ENCODE data around the gene ARAP1. TPM values are rescaled to one million over a fixed set of nuclear protein-coding genes. Genes with fewer than 3 reads are reported as not detected.

The ARAP1 gene
- total and polyA plus RNA-seq, 7 experiments from 2014 or later: 30.4 to 317 (median 132) TPM

DNA sequence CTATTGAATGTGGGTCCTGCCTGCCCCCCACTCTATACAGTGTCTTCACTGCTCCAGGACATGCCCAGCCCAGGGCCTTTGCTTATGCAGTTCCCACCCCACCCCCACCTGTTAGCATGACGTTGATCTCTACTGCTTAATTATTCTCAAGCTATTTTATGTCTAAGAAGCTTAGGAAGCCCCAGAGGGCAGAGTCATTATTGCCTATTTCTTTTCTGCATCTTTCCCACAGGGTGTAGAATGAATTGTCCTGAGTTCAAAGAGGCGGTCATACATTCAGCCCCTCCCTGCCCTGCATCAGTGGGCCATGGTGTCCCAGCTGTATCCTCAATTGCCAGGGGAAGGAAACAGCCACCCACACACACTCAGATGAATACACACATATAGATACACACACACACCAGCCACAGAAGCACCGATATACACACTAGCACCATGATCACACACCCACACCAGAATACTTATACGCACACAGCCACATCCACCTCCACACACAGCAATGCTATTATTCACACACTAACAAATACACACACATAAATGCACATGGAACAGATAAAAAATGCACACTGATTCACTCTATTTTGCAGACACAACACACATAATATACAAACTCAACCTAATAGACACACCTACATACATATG is 79.5 kb downstream of the ARAP1 start:
- DNase-seq (no peak), ATAC-seq (no peak)
- Mint-ChIP-seq H3K27ac (no peak overlapping the region), H3K4me1 (peaks cover 11 to 34% (median 22%) of the 10 kb centered on the region in 7 donors), H3K36me3 (no peaks in the 10 kb centered on the region), H3K9me3 (peaks cover 0 to 11% (median under 1%) of the 10 kb centered on the region in 11 donors), H3K4me3 (no peak overlapping the region), H3K27me3 (peaks cover 42 to 75% (median 61%) of the 10 kb centered on the region in 5 donors)
- Histone ChIP-seq H3K27ac (ENCODE audit: low read depth, low read length) (no peak overlapping the region), H3K4me3 (ENCODE audit: low read length) (no peak overlapping the region), H3K27me3 (ENCODE audit: control insufficient read depth in 2 of 2, insufficient read depth in 2 of 2, low read length in 2 of 2) (peaks cover 8 to 22% of the 10 kb centered on the region in 2 donors), H3K9me3 (ENCODE audit: control insufficient read depth in 2 of 3, low read length in 3 of 3) (peaks cover 0 to under 1% (median 0%) of the 10 kb centered on the region in 3 experiments), H3K4me1 (ENCODE audit: control insufficient read depth in 2 of 2, insufficient read depth in 2 of 2, low read length in 2 of 2) (peaks cover 5% of the 10 kb centered on the region in 2 donors), H3K36me3 (ENCODE audit: control insufficient read depth in 2 of 3, insufficient read depth in 3 of 3, low read length in 3 of 3) (no peaks in the 10 kb centered on the region)
- intact Hi-C loops (cut with micrococcal nuclease): no loop called here
- ChIA-PET CTCF (no interaction called here), POLR2A (interaction anchor here (0.6 kb wide), 1 partner anchor 120 kb away, joined by 3 read pairs; no protein-coding TSS in a partner anchor)

DNA sequence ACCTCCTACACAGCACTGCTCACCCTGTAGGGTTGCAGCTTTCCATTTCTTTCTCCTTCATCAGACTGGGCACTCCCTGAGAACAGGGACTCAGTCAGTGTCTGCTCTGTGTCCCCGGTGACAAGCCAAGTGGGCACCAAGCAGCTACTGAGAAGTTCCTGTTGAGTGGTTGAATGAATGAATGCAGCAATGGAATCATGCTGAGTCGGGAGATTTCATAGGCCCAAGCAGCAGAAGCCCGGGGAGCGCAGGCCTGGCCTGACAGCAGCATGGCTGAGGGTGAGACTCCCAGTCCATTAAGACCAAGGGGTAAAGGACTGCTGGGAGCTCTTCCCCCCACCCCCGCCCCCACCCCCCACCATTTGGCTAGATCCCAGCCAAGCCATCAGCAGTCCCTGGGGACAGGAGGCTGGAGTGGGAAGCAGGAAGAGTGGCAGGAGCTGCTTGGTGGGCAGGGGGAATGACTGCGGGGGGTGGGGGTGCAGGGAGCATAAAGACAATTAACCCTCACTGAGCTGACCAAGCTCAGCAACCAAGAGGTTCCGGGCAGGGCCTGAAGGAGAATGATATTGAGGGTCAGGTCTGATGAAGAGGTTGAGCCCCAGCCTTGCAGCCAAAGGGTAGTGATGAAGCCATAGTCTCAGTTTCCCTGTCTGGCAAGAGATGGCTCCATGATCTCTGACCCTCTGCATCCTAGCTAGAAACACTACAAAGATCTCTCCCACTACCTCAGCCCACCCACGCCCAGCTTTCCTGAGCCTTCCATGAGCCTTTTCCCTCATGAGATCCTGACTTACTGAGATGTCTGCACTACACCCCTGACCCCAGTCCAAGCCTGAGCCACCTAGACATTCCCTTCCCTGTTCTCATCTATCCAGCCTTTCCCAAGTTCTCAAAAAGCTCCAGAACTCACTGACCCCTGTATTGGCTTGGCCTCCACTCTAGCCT is 80.8 kb downstream of the ARAP1 start:
- intact Hi-C loops (cut with micrococcal nuclease): no loop called here
- no peak for ATAC-seq
- Mint-ChIP-seq H3K9me3 (peaks cover 0 to 20% (median 8%) of the 10 kb centered on the region in 11 donors), H3K4me1 (peaks cover 6 to 32% (median 18%) of the 10 kb centered on the region in 7 donors), H3K27ac (peak overlapping the region in 1 of 9 donors; percentile 11), H3K36me3 (peaks cover 0 to 6% (median 0%) of the 10 kb centered on the region in 5 donors), H3K4me3 (no peak overlapping the region), H3K27me3 (peaks cover 47 to 70% (median 65%) of the 10 kb centered on the region in 5 donors)
- ChIA-PET CTCF (no interaction called here), POLR2A (interaction anchor here (0.6 kb wide), 1 partner anchor 122 kb away, joined by 3 read pairs; no protein-coding TSS in a partner anchor)
- Histone ChIP-seq H3K27me3 (ENCODE audit: control insufficient read depth in 2 of 2, insufficient read depth in 2 of 2, low read length in 2 of 2) (peaks cover 5 to 22% of the 10 kb centered on the region in 2 donors), H3K4me1 (ENCODE audit: control insufficient read depth in 2 of 2, insufficient read depth in 2 of 2, low read length in 2 of 2) (peaks cover under 1 to 2% of the 10 kb centered on the region in 2 donors), H3K36me3 (ENCODE audit: control insufficient read depth in 2 of 3, insufficient read depth in 3 of 3, low read length in 3 of 3) (no peaks in the 10 kb centered on the region), H3K4me3 (ENCODE audit: low read length) (no peak overlapping the region), H3K27ac (ENCODE audit: low read depth, low read length) (no peak overlapping the region), H3K9me3 (ENCODE audit: control insufficient read depth in 2 of 3, low read length in 3 of 3) (peaks cover 0 to 7% (median 5%) of the 10 kb centered on the region in 3 experiments)
- no peak for DNase-seq

DNA sequence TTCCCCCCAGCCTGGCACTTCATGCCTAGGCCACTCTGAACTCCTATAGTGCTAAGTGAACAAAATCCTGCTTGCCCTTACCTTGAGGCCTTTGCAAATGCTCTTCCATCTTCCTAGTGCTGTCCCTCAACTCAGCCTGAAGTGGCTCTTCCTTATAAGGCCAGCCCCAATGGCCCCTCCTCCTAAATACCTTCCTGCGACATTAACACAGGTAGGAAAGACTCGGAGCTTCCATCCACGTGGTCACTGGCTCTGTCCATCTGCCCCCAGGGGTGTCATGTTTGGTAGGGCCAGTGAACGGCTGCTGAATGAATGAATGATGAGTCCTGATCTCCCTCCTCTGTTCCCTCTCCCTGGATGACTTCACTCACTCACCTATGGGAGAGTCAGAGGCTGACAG is 82.2 kb downstream of the ARAP1 start:
- Mint-ChIP-seq H3K9me3 (peaks cover 0 to 20% (median 8%) of the 10 kb centered on the region in 11 donors), H3K4me1 (peaks cover 0 to 19% (median 10%) of the 10 kb centered on the region in 7 donors), H3K4me3 (no peak overlapping the region), H3K27ac (no peak overlapping the region), H3K27me3 (peaks cover 43 to 72% (median 63%) of the 10 kb centered on the region in 5 donors), H3K36me3 (peaks cover 0 to 6% (median 0%) of the 10 kb centered on the region in 5 donors)
- H3K27me3 ChIP-seq (ENCODE audit: control insufficient read depth in 2 of 2, insufficient read depth in 2 of 2, low read length in 2 of 2): peaks cover 0 to 17% of the 10 kb centered on the region in 2 donors
- DNase-seq (no peak), ATAC-seq (no peak)
- H3K9me3 ChIP-seq (ENCODE audit: control insufficient read depth in 2 of 3, low read length in 3 of 3): peaks cover 0 to 7% (median 5%) of the 10 kb centered on the region in 3 experiments
- CTCF ChIA-PET: no interaction called here
- no peak overlapping the region for H3K27ac ChIP-seq (ENCODE audit: low read depth, low read length)
- POLR2A ChIA-PET: no interaction called here
- H3K4me1 ChIP-seq (ENCODE audit: control insufficient read depth in 2 of 2, insufficient read depth in 2 of 2, low read length in 2 of 2): no peaks in the 10 kb centered on the region
- no peak overlapping the region for H3K4me3 ChIP-seq (ENCODE audit: low read length)
- no peaks in the 10 kb centered on the region for H3K36me3 ChIP-seq (ENCODE audit: control insufficient read depth in 2 of 3, insufficient read depth in 3 of 3, low read length in 3 of 3)
- intact Hi-C loops (cut with micrococcal nuclease): no loop called here

DNA sequence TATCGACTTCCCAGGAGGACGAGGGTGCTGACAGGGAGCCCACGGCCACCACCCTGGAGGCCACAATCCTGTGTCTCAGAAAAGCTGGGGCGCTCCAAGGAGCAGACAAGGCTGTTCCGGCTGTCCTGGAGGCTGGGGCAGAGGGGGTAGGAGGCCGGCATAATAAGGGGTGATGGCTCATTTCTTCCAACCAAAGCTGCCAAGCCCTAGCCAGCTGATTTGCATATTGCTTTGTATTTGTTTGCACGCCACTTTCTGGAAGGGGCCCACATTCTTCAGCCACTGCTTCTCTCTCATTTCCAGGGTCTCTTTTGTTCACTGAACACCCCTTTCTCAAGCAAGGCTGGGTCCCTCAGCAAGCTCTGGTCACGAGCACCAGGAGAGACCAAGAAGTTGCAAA is 82.7 kb downstream of the ARAP1 start:
- peaks cover 0 to 13% of the 10 kb centered on the region in 2 donors for H3K27me3 ChIP-seq (ENCODE audit: control insufficient read depth in 2 of 2, insufficient read depth in 2 of 2, low read length in 2 of 2)
- Mint-ChIP-seq H3K9me3 (peaks cover 0 to 20% (median 8%) of the 10 kb centered on the region in 11 donors), H3K36me3 (peaks cover 0 to 6% (median 0%) of the 10 kb centered on the region in 5 donors), H3K27me3 (peaks cover 41 to 73% (median 59%) of the 10 kb centered on the region in 5 donors), H3K4me1 (peaks cover 0 to 17% (median 9%) of the 10 kb centered on the region in 7 donors), H3K4me3 (no peak overlapping the region), H3K27ac (no peak overlapping the region)
- H3K27ac ChIP-seq (ENCODE audit: low read depth, low read length): no peak overlapping the region
- POLR2A ChIA-PET: no interaction called here
- no peak for ATAC-seq
- no peaks in the 10 kb centered on the region for H3K36me3 ChIP-seq (ENCODE audit: control insufficient read depth in 2 of 3, insufficient read depth in 3 of 3, low read length in 3 of 3)
- intact Hi-C loops (cut with micrococcal nuclease): no loop called here
- CTCF ChIA-PET: no interaction called here
- H3K4me1 ChIP-seq (ENCODE audit: control insufficient read depth in 2 of 2, insufficient read depth in 2 of 2, low read length in 2 of 2): no peaks in the 10 kb centered on the region
- no peak overlapping the region for H3K4me3 ChIP-seq (ENCODE audit: low read length)
- no peak for DNase-seq
- peaks cover 0 to 7% (median 5%) of the 10 kb centered on the region in 3 experiments for H3K9me3 ChIP-seq (ENCODE audit: control insufficient read depth in 2 of 3, low read length in 3 of 3)

DNA sequence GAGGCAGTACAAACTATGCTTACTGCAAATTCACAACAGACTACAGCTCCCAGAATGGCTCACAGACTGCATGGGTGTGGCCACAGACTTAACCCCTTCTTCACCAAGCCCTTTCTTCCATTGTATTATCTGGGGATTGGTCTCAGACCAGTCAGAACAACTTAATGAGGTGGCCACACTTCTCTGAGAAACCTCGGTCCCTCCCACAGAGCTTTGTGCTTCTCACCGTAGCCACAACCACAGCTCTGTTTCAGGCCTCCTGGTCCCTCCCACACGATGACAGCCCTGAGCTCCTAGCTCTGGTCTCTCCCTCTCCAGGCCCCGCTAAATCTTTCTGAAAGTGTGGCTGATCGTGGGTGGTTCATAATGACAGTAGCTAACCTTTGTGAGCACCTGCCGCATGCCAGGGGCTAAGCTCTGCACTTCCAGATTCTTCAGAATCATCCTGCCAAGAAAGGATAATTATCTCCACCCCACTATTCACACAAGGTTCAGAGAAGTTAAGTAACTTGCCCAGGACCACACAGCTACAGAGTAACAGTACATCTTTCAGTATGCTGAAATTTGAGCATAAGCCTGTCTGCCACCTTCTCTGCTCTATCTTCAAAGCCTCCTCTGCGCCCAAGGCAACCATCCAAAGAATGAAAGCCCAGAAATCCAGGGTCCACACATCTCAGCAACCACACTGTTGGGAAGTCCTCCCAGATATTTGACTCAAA is 83.4 kb downstream of the ARAP1 start:
- Histone ChIP-seq H3K4me1 (ENCODE audit: control insufficient read depth in 2 of 2, insufficient read depth in 2 of 2, low read length in 2 of 2) (no peaks in the 10 kb centered on the region), H3K36me3 (ENCODE audit: control insufficient read depth in 2 of 3, insufficient read depth in 3 of 3, low read length in 3 of 3) (no peaks in the 10 kb centered on the region), H3K4me3 (ENCODE audit: low read length) (no peak overlapping the region), H3K27me3 (ENCODE audit: control insufficient read depth in 2 of 2, insufficient read depth in 2 of 2, low read length in 2 of 2) (peaks cover 0 to 13% of the 10 kb centered on the region in 2 donors), H3K9me3 (ENCODE audit: control insufficient read depth in 2 of 3, low read length in 3 of 3) (peaks cover 0 to 7% (median 5%) of the 10 kb centered on the region in 3 experiments), H3K27ac (ENCODE audit: low read depth, low read length) (no peak overlapping the region)
- ChIA-PET POLR2A (no interaction called here), CTCF (interaction anchor here (1.3 kb wide), 1 partner anchor 15 kb away, joined by 3 read pairs; no protein-coding TSS in a partner anchor)
- Mint-ChIP-seq H3K4me3 (peak overlapping the region in 1 of 10 donors; percentile 5), H3K9me3 (peaks cover 0 to 20% (median 8%) of the 10 kb centered on the region in 11 donors), H3K27ac (peak overlapping the region in 1 of 9 donors; percentile 31), H3K36me3 (peaks cover 0 to 6% (median 0%) of the 10 kb centered on the region in 5 donors), H3K4me1 (peaks cover 0 to 14% (median 6%) of the 10 kb centered on the region in 7 donors), H3K27me3 (peaks cover 41 to 70% (median 54%) of the 10 kb centered on the region in 5 donors)
- ATAC-seq (peak; percentile 29), DNase-seq (peak in 1 of 9 donors; percentile 70)
- intact Hi-C loops (cut with micrococcal nuclease): no loop called here
